Measurements from ENCODE around the gene DNMBP. TPM values are rescaled to one million over a fixed set of nuclear protein-coding genes. Genes with fewer than 3 reads are reported as not detected.
A peak's percentile ranks its signal among the peaks of the same experiment; 100 is the strongest.

The DNMBP gene
- total RNA-seq, 2 donors from 2014 or later = 15.5 to 27.9 TPM

DNA sequence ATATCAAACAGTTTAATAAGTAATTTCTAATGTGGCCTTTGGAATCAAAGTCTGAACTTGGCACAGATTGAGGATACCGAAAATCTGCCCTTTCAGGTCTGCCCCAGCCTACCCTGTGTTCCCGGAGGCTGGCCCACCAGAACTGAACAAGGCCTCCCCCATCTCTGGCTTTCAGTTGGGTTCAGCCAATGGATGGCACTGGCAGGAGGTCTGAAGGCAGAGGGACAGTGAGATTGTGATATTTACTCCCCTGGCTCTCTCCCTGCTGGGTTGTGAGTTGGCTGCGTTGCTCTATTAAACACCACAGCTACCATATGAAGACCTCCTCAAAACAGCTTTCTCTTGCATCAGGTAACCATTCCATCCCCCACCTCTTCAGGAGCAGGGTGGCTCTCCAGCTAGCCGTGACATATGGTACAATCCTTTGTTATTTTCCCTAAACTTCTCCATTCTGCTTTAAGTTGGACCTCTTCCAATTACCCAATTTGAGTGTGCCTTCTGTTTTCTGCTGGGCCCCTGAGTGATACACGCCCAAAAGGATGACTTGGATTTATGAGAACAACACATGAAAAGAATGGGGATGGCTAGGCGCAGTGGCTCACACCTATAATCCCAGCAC is 28.1 kb downstream of the DNMBP start:
- H3K36me3 ChIP-seq = no peaks in the 10 kb centered on the region
- 75% methylated on average over 6 of the region's 6 CpGs for WGBS
- no peak overlapping the region for H3K4me3 ChIP-seq
- TF ChIP-seq POLR2AphosphoS5 (IDR thresholded peaks at IDR 0.05) (no peak), POLR2A (IDR thresholded peaks at IDR 0.05) (no peak)
- TF ChIP-seq, protein P1, sequence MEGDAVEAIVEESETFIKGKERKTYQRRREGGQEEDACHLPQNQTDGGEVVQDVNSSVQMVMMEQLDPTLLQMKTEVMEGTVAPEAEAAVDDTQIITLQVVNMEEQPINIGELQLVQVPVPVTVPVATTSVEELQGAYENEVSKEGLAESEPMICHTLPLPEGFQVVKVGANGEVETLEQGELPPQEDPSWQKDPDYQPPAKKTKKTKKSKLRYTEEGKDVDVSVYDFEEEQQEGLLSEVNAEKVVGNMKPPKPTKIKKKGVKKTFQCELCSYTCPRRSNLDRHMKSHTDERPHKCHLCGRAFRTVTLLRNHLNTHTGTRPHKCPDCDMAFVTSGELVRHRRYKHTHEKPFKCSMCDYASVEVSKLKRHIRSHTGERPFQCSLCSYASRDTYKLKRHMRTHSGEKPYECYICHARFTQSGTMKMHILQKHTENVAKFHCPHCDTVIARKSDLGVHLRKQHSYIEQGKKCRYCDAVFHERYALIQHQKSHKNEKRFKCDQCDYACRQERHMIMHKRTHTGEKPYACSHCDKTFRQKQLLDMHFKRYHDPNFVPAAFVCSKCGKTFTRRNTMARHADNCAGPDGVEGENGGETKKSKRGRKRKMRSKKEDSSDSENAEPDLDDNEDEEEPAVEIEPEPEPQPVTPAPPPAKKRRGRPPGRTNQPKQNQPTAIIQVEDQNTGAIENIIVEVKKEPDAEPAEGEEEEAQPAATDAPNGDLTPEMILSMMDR (IDR thresholded peaks at IDR 0.05) = no peak
- H3K27ac ChIP-seq = no peak overlapping the region
- no peaks in the 10 kb centered on the region for H3K9me3 ChIP-seq
- peaks cover 7% of the 10 kb centered on the region for H3K4me1 ChIP-seq (replicated peaks)
- intact Hi-C loops (cut with DNase I) = no loop called here
- DNase-seq (ENCODE audit: low spot score) = no peak
- H3K27me3 ChIP-seq (replicated peaks; ENCODE audit: insufficient read depth) = no peaks in the 10 kb centered on the region

GRCh38 chr10:99979066-99979685 is 30.6 kb downstream of the DNMBP start:
- H3K9me3 ChIP-seq = no peaks in the 10 kb centered on the region
- intact Hi-C loops (cut with DNase I) = loop anchor here (10.0 kb wide), 1 partner anchor 66 kb away; no protein-coding TSS in a partner anchor
- H3K4me1 ChIP-seq (replicated peaks) = peaks cover 3% of the 10 kb centered on the region
- DNase-seq (ENCODE audit: low spot score) = no peak
- no peak overlapping the region for H3K27ac ChIP-seq
- H3K36me3 ChIP-seq = no peaks in the 10 kb centered on the region
- no peaks in the 10 kb centered on the region for H3K27me3 ChIP-seq (replicated peaks; ENCODE audit: insufficient read depth)
- TF ChIP-seq POLR2AphosphoS5 (IDR thresholded peaks at IDR 0.05) (no peak), POLR2A (IDR thresholded peaks at IDR 0.05) (no peak)
- TF ChIP-seq, protein P1 (IDR thresholded peaks at IDR 0.05) = no peak
- WGBS = 83% methylated on average over 5 of the region's 5 CpGs
- no peak overlapping the region for H3K4me3 ChIP-seq

GRCh38 chr10:99977916-99978315 is 31.8 kb downstream of the DNMBP start:
- Histone ChIP-seq H3K4me3 (no peak overlapping the region), H3K9me3 (no peaks in the 10 kb centered on the region), H3K27me3 (replicated peaks; ENCODE audit: insufficient read depth) (no peaks in the 10 kb centered on the region), H3K27ac (no peak overlapping the region), H3K4me1 (replicated peaks) (no peaks in the 10 kb centered on the region), H3K36me3 (no peaks in the 10 kb centered on the region)
- TF ChIP-seq POLR2A (IDR thresholded peaks at IDR 0.05) = no peak
- TF ChIP-seq, protein P1 (IDR thresholded peaks at IDR 0.05) = no peak
- no peak for TF ChIP-seq POLR2AphosphoS5 (IDR thresholded peaks at IDR 0.05)
- no peak for DNase-seq (ENCODE audit: low spot score)
- intact Hi-C loops (cut with DNase I) = loop anchor here (10.0 kb wide), 1 partner anchor 67 kb away; no protein-coding TSS in a partner anchor
- 95% methylated on average over 5 of the region's 5 CpGs for WGBS

DNA sequence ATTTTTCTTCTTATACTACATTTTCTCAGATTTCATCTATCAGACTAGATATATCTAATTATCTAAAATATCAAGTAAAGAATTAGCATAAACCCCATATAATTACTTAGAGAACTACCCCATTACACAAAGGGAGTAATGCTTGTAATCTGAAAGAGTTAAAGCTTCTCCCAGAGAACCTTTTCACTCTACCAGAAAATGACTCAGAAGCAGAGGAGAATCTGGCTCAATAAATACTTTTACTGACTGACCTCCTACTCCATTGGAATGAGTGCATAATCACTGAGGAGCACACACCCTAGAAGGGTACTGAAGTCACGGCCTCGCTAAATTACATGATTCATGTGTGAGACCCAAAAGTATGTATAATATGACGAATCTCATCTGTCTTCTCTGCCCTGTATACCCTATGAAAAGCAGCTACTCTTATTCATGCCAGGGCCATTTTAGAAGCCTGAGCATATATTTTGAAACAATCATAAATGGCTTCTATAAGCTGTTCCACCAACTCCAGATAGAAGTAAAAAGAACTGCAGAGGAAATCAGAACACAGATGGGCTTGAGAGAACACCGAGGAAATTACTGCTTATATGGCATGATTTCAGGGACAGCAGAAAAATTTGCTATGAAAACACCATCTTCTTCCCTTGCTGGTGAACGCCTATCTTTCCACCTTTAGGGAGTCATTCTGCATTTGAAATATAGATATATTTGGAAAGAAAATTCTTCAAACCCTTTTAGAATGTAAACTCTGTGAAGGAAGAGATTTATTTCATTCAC is 32.7 kb downstream of the DNMBP start:
- H3K36me3 ChIP-seq = no peaks in the 10 kb centered on the region
- H3K9me3 ChIP-seq = no peaks in the 10 kb centered on the region
- no peak for TF ChIP-seq POLR2A (IDR thresholded peaks at IDR 0.05)
- TF ChIP-seq, protein P1 (IDR thresholded peaks at IDR 0.05) = no peak
- no peak for TF ChIP-seq POLR2AphosphoS5 (IDR thresholded peaks at IDR 0.05)
- H3K27me3 ChIP-seq (replicated peaks; ENCODE audit: insufficient read depth) = no peaks in the 10 kb centered on the region
- intact Hi-C loops (cut with DNase I) = loop anchor here (10.0 kb wide), 1 partner anchor 68 kb away; no protein-coding TSS in a partner anchor
- 60% methylated on average over 5 of the region's 5 CpGs for WGBS
- no peak for DNase-seq (ENCODE audit: low spot score)
- peak overlapping the region in 1 of 2 donors; percentile 18 for H3K27ac ChIP-seq
- no peaks in the 10 kb centered on the region for H3K4me1 ChIP-seq (replicated peaks)
- H3K4me3 ChIP-seq = no peak overlapping the region
